PFSK-1 (cell line): ENCODE results near the gene ARSG.

Experiments used
- POLR2AphosphoS5 ChIP-seq: IDR thresholded peaks from 2 replicates; pipeline ENCODE4 v1.6.1; 2012; ENCODE audit warnings: low read depth, mild to moderate bottlenecking, control low read depth, low read length, moderate library complexity
- REST ChIP-seq, 2 experiments: IDR thresholded peaks; 2 replicates each; pipeline versions ENCODE4 v1.6.1 to v1.8.0; 2011 to 2012; ENCODE audit warnings: low read depth in 2 of 2, low read length in 2 of 2, control low read depth in 1 of 2, inconsistent platforms in 1 of 2, mild to moderate bottlenecking in 1 of 2, moderate library complexity in 1 of 2; ENCODE audit not compliant: insufficient read depth in 1 of 2
- SIN3A ChIP-seq: IDR thresholded peaks from 2 replicates; pipeline ENCODE4 v1.6.1; 2012; ENCODE audit warnings: mild to moderate bottlenecking, low read length, moderate library complexity, borderline replicate concordance; ENCODE audit not compliant: insufficient read depth
- TAF1 ChIP-seq: IDR thresholded peaks from 2 replicates; pipeline ENCODE4 v1.6.1; 2012; ENCODE audit warnings: low read length, control low read depth, borderline replicate concordance; ENCODE audit not compliant: insufficient read depth

GRCh38 chr17:68400404-68400735, 109.1 kb downstream of the ARSG start:
- no peak for TF ChIP-seq TAF1
- no peak for TF ChIP-seq SIN3A
- no peak for TF ChIP-seq POLR2AphosphoS5
- TF ChIP-seq REST (IDR thresholded peaks at IDR 0.05; ENCODE audit: insufficient read depth in 1 of 2, low read depth in 2 of 2, low read length in 2 of 2) = no peak
